Prostate gland (tissue), 2 donors: Measurements from ENCODE around the gene SMIM1. TPM values are rescaled to one million over a fixed set of nuclear protein-coding genes. Genes with fewer than 3 reads are reported as not detected.

Experiments used
- DNase-seq: peaks from one replicate; pipeline ENCODE4 v3.0.0-alpha.2; 2019; ENCODE audit warnings: low spot score
- H3K27ac ChIP-seq, 2 donors: fragments of 200-600 bp; sonication (generic); 2 replicates each; pipeline ENCODE4 v1.5.1; 2017 to 2019
- H3K27me3 ChIP-seq: fragments of 200-600 bp; sonication (generic); replicated peaks from 2 replicates; pipeline ENCODE4 v1.5.1; 2019; ENCODE audit not compliant: insufficient read depth
- H3K36me3 ChIP-seq, 2 donors: fragments of 200-600 bp; sonication (generic); 1 replicate in 1 of 2; 2 replicates in 1 of 2; pipeline versions ENCODE4 v1.5.1 to v1.8.1; 2017 to 2019
- H3K4me1 ChIP-seq: fragments of 200-600 bp; sonication (generic); replicated peaks from 2 replicates; pipeline ENCODE4 v1.5.1; 2019
- H3K4me3 ChIP-seq, 2 donors: fragments of 200-600 bp; sonication (generic); 2 replicates each; pipeline ENCODE4 v1.5.1; 2017 to 2019
- H3K9me3 ChIP-seq: fragments of 200-600 bp; sonication (generic); 2 replicates; pipeline ENCODE4 v1.5.1; 2017
- POLR2A ChIP-seq: fragments of 450-650 bp; IDR thresholded peaks from one replicate; pipeline ENCODE4 v1.6.1; 2016; ENCODE audit warnings: antibody characterized with exemption, mild to moderate bottlenecking
- POLR2AphosphoS5 ChIP-seq: sonication (generic); formaldehyde crosslinking; IDR thresholded peaks from one replicate; pipeline ENCODE4 v1.6.1; 2017; ENCODE audit warnings: antibody characterized with exemption
- WGBS: methylation state at CpG from one replicate; pipeline ENCODE4 v1.1.5; 2018; 5-methylcytosine and 5-hydroxymethylcytosine counted together
- intact Hi-C: fragments of 100-400 bp; cut with DNase I; formaldehyde crosslinking; loops from one replicate; pipeline ENCODE4 v1.14.2; 2022
- total RNA-seq, 2 donors: library from RNA; depleted of rRNA; stranded (reverse); fragments of >200 nt; gene quantifications; one replicate each; pipeline ENCODE4 v1.1.0, GENCODE V29; 2016
- TF ChIP-seq, protein P1 (sequence below), 4 experiments: fragments of 200-600 bp in 2 of 4; fragments of 450-650 bp in 2 of 4; sonication (generic) in 2 of 4; IDR thresholded peaks; 1 replicate in 3 of 4; 2 replicates in 1 of 4; pipeline ENCODE4 v1.5.1; 2016 to 2019; ENCODE audit warnings: antibody characterized with exemption in 4 of 4, mild to moderate bottlenecking in 2 of 4, moderate library complexity in 2 of 4

Gene SMIM1
- total RNA-seq, 2 donors from 2014 or later, result 17.7 to 148 TPM

DNA sequence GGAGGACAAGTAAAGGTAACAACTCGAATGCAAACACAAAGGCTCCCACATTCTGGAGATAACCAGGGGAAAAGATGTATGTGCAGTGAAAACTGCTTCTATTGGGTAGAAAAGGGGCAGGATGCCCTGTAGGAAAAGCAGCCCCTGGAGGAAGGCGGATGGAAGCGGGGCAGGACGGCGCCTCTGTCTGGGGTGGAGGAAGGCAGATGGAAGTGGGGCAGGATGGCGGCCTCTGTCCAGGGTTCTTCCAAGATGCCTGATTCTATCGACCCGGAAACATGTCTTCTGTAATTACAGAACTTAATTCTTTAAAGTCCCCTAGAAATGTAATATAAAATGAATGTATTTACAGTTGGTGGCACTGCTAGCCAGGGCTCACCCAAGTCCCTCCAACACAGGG is 47.8 kb downstream of the SMIM1 start:
- TF ChIP-seq, protein P1, sequence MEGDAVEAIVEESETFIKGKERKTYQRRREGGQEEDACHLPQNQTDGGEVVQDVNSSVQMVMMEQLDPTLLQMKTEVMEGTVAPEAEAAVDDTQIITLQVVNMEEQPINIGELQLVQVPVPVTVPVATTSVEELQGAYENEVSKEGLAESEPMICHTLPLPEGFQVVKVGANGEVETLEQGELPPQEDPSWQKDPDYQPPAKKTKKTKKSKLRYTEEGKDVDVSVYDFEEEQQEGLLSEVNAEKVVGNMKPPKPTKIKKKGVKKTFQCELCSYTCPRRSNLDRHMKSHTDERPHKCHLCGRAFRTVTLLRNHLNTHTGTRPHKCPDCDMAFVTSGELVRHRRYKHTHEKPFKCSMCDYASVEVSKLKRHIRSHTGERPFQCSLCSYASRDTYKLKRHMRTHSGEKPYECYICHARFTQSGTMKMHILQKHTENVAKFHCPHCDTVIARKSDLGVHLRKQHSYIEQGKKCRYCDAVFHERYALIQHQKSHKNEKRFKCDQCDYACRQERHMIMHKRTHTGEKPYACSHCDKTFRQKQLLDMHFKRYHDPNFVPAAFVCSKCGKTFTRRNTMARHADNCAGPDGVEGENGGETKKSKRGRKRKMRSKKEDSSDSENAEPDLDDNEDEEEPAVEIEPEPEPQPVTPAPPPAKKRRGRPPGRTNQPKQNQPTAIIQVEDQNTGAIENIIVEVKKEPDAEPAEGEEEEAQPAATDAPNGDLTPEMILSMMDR (IDR thresholded peaks at IDR 0.05), result no peak
- no peak for TF ChIP-seq POLR2AphosphoS5
- TF ChIP-seq POLR2A, result no peak
- no peaks in the 10 kb centered on the region for H3K4me1 ChIP-seq
- H3K36me3 ChIP-seq, result peaks cover 0 to 6% of the 10 kb centered on the region in 2 donors
- H3K9me3 ChIP-seq, result no peaks in the 10 kb centered on the region
- no peaks in the 10 kb centered on the region for H3K27me3 ChIP-seq
- whole genome bisulfite sequencing, result 87% methylated on average over 8 of the region's 8 CpGs
- DNase-seq, result no peak
- intact Hi-C loops, result no loop called here
- no peak overlapping the region for H3K4me3 ChIP-seq
- no peak overlapping the region for H3K27ac ChIP-seq

DNA sequence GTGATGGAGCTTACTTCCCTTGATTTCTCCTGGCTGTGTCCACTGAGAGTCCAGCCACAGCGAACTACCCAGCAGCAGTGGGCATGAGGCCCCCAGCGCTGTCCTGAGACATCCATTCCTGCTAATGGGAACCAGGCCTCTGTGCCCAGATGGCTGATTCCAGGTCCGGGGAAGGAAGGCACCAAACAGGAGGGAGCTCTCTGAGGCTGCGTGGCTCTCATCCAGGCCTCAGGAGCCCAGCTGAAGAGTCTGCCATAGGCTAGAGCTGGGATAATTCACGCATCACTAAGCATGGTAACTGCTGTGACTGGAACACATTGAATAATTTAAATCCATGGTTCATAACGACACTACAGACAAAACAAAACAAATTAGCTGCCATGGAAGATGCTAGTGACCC is 48.5 kb downstream of the SMIM1 start:
- Histone ChIP-seq H3K36me3 (peaks cover 0 to 4% of the 10 kb centered on the region in 2 donors), H3K27ac (no peak overlapping the region), H3K4me1 (no peaks in the 10 kb centered on the region), H3K27me3 (no peaks in the 10 kb centered on the region), H3K4me3 (no peak overlapping the region), H3K9me3 (no peaks in the 10 kb centered on the region)
- WGBS, result 92% methylated on average over 6 of the region's 6 CpGs
- TF ChIP-seq POLR2A (no peak), POLR2AphosphoS5 (no peak)
- TF ChIP-seq, protein P1 (IDR thresholded peaks at IDR 0.05), result no peak
- no peak for DNase-seq
- intact Hi-C loops, result no loop called here

DNA sequence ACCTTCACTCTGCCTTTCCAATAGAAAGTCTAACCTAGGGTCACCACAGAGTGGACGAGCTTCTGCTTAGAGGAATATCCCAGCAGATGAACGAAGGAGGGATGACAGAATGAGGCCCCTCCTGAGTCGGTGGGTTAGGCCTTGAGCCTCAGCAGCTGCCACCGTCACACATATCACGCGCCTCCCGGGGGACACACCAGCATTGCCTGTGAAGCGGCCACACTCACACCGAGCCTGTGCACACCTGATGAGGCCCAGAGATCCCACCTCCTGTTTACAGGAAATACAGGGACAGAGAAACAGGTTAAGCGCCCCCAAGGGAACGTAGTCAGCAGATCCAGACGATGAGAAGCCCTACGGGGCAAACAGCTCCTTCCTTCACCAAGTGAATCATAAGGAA is 48.9 kb downstream of the SMIM1 start:
- no peaks in the 10 kb centered on the region for H3K9me3 ChIP-seq
- no peak overlapping the region for H3K4me3 ChIP-seq
- peaks cover 0 to 2% of the 10 kb centered on the region in 2 donors for H3K36me3 ChIP-seq
- no peak overlapping the region for H3K27ac ChIP-seq
- no peak for DNase-seq
- WGBS, result 84% methylated on average over 13 of the region's 13 CpGs
- no peaks in the 10 kb centered on the region for H3K27me3 ChIP-seq
- TF ChIP-seq POLR2A (no peak), POLR2AphosphoS5 (no peak)
- TF ChIP-seq, protein P1 (IDR thresholded peaks at IDR 0.05), result no peak
- no peaks in the 10 kb centered on the region for H3K4me1 ChIP-seq
- intact Hi-C loops, result no loop called here

DNA sequence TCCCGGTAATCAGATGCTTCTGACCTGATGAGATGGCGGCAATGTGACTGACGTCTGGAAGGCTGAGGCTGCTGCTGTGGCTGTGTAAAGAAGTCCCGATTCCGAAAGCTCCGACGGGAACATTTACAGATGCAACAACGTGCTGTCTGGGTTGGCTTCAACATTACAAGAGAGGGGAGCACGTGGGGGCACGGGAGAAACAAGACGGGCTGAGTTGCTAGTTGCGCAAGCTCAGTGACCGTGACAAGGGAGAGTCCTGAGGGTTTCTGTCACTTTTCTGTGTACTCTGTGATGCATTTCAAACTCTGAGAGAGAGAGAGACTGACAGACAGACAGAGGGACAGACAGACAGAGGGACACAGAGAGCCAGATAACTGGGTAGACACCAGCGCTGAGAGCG is 49.4 kb downstream of the SMIM1 start:
- intact Hi-C loops, result no loop called here

DNA sequence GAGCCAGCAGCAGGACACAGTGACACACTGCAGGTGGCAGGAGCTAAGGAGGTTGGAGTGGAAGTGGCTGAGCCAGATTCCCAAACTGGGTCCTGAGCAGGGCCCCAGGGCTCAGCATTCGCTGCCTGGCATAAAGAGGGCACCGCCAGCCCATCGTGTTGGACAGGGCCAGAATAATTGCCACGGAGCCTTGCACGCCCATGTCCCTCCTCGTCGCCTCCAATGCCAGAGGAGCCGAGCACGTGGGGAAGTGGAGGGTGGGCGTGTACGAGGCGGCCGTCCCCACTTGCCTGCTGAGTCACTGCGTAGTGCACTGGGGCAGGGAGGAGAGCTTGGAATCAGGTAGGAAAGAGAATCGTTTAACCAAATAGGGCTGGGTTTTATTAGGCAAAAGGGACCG is 49.9 kb downstream of the SMIM1 start:
- no peak for DNase-seq
- TF ChIP-seq POLR2A (no peak), POLR2AphosphoS5 (no peak)
- TF ChIP-seq, protein P1 (IDR thresholded peaks at IDR 0.05), result no peak
- intact Hi-C loops, result no loop called here

More for the DNA sequence above, 49.4 kb downstream of the SMIM1 start:
- Histone ChIP-seq H3K27ac (no peak overlapping the region), H3K4me3 (no peak overlapping the region), H3K27me3 (no peaks in the 10 kb centered on the region), H3K9me3 (no peaks in the 10 kb centered on the region), H3K4me1 (no peaks in the 10 kb centered on the region), H3K36me3 (peaks cover 0 to 2% of the 10 kb centered on the region in 2 donors)
- DNase-seq, result no peak
- TF ChIP-seq, protein P1 (IDR thresholded peaks at IDR 0.05), result no peak
- TF ChIP-seq POLR2AphosphoS5 (no peak), POLR2A (no peak)
- WGBS, result 88% methylated on average over 15 of the region's 15 CpGs

More for the DNA sequence above, 49.9 kb downstream of the SMIM1 start:
- no peak overlapping the region for H3K27ac ChIP-seq
- no peaks in the 10 kb centered on the region for H3K9me3 ChIP-seq
- no peaks in the 10 kb centered on the region for H3K27me3 ChIP-seq
- WGBS, result 80% methylated on average over 16 of the region's 16 CpGs
- H3K4me1 ChIP-seq, result no peaks in the 10 kb centered on the region
- no peak overlapping the region for H3K4me3 ChIP-seq
- peaks cover 0 to 2% of the 10 kb centered on the region in 2 donors for H3K36me3 ChIP-seq
